Astrocyte (in vitro differentiated cells and primary cell): ENCODE data around the gene DEXI.

Experiments
- CTCF ChIP-seq: IDR thresholded peaks from 2 replicates; pipeline ENCODE4 v1.5.1; 2011; ENCODE audit warnings: low read depth, mild to moderate bottlenecking, inconsistent platforms, low read length, moderate library complexity; ENCODE audit not compliant: insufficient read depth
- EZH2 ChIP-seq: IDR thresholded peaks from 2 replicates; pipeline ENCODE4 v1.6.1; 2012; ENCODE audit warnings: mild to moderate bottlenecking, low read length, inconsistent platforms; ENCODE audit not compliant: insufficient read depth

- TF ChIP-seq CTCF, result no peak
- no peak for TF ChIP-seq EZH2
Observed at GRCh38 chr16:10911267-10911666, 31.0 kb downstream of the DEXI start.
